Activated naive CD8-positive, alpha-beta T cell treated with anti-CD3 and anti-CD28 coated beads, Interleukin-2, amount 10 ng/mL, durations not matched to agents 7 days and 5 days (primary cell): ENCODE data around the gene KRTAP10-2. TPM values are rescaled to one million over a fixed set of nuclear protein-coding genes. Genes with fewer than 3 reads are reported as not detected.
"Not testable (repeated sequence)": the region's sequence is repeated elsewhere in the genome, so short reads cannot be mapped to it uniquely, and the experiment has no call there.

Source experiments
- ATAC-seq: fragments of 150-1000 bp; cut with Tn5 transposase; one replicate; pipeline ENCODE4 v1.10.0; 2021; ENCODE audit warnings: low read depth, moderate library complexity
- POLR2A ChIA-PET: fragments of 350-600 bp; sonication (Branson Sonifier 250); formaldehyde crosslinking; loops from one replicate; lab custom pipeline; 2021; ENCODE audit warnings: antibody characterized with exemption; lab: Charles Lee
- DNase-seq: peaks from one replicate; pipeline ENCODE4 v3.0.0; 2021
- H3K27ac Mint-ChIP-seq: one replicate; pipeline ENCODE4 v1.8.0; 2022; ENCODE audit warnings: mild to moderate bottlenecking, mixed read lengths
- H3K27me3 Mint-ChIP-seq: one replicate; pipeline ENCODE4 v1.8.0; 2022; ENCODE audit warnings: mild to moderate bottlenecking, moderate library complexity, mixed read lengths
- H3K36me3 Mint-ChIP-seq: one replicate; pipeline ENCODE4 v1.8.0; 2021; ENCODE audit warnings: mild to moderate bottlenecking, mixed read lengths
- H3K4me1 Mint-ChIP-seq: one replicate; pipeline ENCODE4 v1.8.0; 2021; ENCODE audit warnings: mixed read lengths
- H3K4me3 Mint-ChIP-seq: one replicate; pipeline ENCODE4 v1.8.0; 2022; ENCODE audit warnings: mild to moderate bottlenecking, moderate library complexity, mixed read lengths
- H3K9me3 Mint-ChIP-seq: one replicate; pipeline ENCODE4 v1.8.0; 2021; ENCODE audit warnings: mixed read lengths
- total RNA-seq, 2 experiments: library from RNA; stranded (reverse); gene quantifications; one replicate each; pipeline ENCODE4 v1.2.3, GENCODE V29; 2021

KRTAP10-2 gene
- total RNA-seq, 2 experiments from 2014 or later: not detected

DNA sequence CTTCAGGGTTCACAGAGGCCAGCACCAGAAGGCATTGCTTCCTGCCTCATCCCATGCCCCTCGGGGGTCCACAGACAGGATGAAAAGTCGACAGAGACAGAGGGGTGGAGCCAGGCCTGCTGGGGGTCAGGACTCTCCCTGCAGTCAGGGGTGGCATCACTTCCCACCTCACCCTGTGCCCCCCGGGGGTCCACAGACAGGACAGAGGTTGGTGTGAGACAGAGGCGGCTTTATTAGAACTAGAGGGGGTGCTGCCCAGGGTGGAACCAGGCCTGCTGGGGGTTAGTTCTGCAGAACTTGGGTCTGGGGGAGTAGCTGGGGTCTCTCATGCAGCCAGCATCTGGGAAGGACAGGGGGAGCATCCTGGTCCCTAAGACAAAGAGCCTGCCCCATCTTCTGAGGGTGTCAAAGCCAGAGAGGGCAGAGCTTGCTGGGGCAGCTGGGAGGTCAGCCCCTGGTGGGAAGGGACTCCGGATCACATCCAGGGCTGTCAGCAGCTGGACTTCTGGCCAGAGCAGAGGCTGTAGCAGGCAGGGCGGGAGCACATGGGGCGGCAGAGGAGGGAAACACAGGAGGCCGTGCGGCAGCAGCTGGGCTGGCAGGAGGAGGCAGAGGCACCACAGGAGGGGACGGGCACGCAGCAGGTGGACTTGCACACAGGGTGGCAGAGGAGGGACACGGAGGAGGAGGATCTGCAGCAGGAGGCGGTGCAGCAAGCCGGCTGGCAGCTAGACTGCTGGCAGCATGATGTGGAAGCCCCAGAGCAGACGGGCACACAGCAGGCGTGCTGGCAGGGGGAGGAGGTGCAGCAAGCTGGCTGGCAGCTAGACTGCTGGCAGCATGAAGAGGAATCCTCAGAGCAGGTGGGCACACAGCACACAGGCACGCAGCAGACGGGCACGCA lies 39.8 kb upstream of the KRTAP10-2 start:
- H3K36me3 Mint-ChIP-seq, H3K27ac Mint-ChIP-seq, ATAC-seq, DNase-seq, POLR2A ChIA-PET, H3K9me3 Mint-ChIP-seq, H3K4me1 Mint-ChIP-seq, H3K4me3 Mint-ChIP-seq: not testable (repeated sequence)
- peaks cover 13% of the 10 kb centered on the region for H3K27me3 Mint-ChIP-seq

GRCh38 chr21:44590311-44590721 lies 39.0 kb upstream of the KRTAP10-2 start:
- POLR2A ChIA-PET: no interaction called here
- H3K4me1 Mint-ChIP-seq: peaks cover 1% of the 10 kb centered on the region
- no peak for ATAC-seq
- peaks cover 18% of the 10 kb centered on the region for H3K27me3 Mint-ChIP-seq
- no peaks in the 10 kb centered on the region for H3K36me3 Mint-ChIP-seq
- H3K27ac Mint-ChIP-seq: no peak overlapping the region
- H3K9me3 Mint-ChIP-seq: no peaks in the 10 kb centered on the region
- DNase-seq: no peak
- no peak overlapping the region for H3K4me3 Mint-ChIP-seq

DNA sequence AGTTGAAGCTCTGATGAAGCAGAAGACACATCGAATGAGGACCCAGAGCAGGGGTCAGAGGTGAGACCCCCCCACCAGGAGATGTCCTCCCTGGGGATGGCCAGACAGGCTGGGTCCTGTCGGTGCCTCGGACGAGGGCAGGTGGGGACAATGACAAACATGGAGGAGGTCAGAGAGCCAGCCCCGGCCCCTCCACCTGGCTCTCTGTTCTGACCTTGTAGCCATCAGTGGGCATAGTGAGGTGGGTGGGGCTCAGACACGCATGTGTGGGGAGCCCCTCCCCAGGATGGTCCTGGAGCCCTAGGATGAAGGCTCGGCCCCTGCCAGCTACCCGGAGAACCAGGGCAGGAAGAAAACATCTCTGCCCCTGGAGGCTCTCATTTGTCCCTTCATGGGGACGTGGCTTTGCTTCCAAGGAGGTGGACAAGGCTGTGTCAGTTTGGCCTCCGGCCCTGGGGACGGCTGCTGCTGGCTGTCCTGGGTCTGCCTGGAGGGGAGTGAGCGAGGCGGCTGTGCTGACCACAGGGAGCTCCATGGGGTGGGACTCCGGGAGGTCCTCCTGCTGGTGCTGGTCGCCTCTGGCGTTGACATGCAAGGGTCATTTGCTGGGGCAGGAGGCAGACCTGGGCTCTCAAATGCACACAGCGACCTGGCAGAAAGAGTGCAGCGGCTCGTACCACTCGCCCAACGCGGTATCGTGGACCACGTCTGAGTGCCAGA lies 38.4 kb upstream of the KRTAP10-2 start:
- H3K36me3 Mint-ChIP-seq: no peaks in the 10 kb centered on the region
- H3K4me3 Mint-ChIP-seq: no peak overlapping the region
- no peak for DNase-seq
- no peak overlapping the region for H3K27ac Mint-ChIP-seq
- H3K9me3 Mint-ChIP-seq: no peaks in the 10 kb centered on the region
- peaks cover 21% of the 10 kb centered on the region for H3K27me3 Mint-ChIP-seq
- ATAC-seq: no peak
- peaks cover 1% of the 10 kb centered on the region for H3K4me1 Mint-ChIP-seq
- POLR2A ChIA-PET: no interaction called here

DNA sequence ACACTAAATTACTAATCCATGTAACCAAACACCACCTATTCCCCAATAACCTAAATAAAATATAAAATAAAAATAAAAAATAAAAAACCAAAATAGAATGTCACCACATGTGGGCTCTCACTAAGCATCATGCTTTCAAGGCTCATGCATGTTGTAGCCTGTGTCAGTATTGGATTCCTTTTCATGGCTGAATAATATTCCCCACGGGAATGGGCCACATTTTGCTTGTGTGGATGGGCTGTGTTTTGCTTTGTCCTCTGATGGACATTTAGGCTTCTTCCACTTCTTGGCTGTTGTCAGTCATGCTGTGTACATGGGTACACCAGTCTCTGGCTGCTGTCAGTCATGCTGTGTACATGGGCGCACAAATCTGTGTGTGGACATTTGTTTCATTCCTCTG lies 37.8 kb upstream of the KRTAP10-2 start:
- POLR2A ChIA-PET: no interaction called here
- no peak overlapping the region for H3K27ac Mint-ChIP-seq
- H3K9me3 Mint-ChIP-seq: no peaks in the 10 kb centered on the region
- H3K4me1 Mint-ChIP-seq: peaks cover 1% of the 10 kb centered on the region
- H3K27me3 Mint-ChIP-seq: peaks cover 21% of the 10 kb centered on the region
- ATAC-seq: no peak
- no peaks in the 10 kb centered on the region for H3K36me3 Mint-ChIP-seq
- H3K4me3 Mint-ChIP-seq: no peak overlapping the region
- no peak for DNase-seq

DNA sequence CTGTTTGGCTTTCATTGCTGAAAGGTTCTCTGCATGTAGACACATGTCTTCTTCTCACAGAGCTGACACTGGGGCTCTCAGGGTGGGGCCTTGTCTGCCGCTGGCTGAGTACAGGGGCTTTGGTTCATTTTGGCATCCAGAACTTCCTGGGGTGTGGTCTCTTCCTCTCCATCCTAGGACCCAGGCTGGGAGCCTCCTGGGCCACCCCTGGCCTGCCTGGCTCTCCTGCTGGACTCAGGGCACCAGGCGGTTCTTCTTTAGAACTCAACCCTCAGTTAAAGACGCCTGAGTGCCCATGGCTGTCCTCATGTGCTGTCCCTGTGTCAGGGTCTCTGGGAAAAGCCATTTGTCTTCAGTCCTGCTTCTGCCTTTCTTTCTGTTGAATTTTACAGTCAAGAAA lies 34.6 kb upstream of the KRTAP10-2 start:
- no peak for ATAC-seq
- H3K4me1 Mint-ChIP-seq: no peaks in the 10 kb centered on the region
- no peak overlapping the region for H3K4me3 Mint-ChIP-seq
- POLR2A ChIA-PET: no interaction called here
- peaks cover 9% of the 10 kb centered on the region for H3K9me3 Mint-ChIP-seq
- no peak for DNase-seq
- no peak overlapping the region for H3K27ac Mint-ChIP-seq
- peaks cover 25% of the 10 kb centered on the region for H3K27me3 Mint-ChIP-seq
- H3K36me3 Mint-ChIP-seq: peaks cover 2% of the 10 kb centered on the region

DNA sequence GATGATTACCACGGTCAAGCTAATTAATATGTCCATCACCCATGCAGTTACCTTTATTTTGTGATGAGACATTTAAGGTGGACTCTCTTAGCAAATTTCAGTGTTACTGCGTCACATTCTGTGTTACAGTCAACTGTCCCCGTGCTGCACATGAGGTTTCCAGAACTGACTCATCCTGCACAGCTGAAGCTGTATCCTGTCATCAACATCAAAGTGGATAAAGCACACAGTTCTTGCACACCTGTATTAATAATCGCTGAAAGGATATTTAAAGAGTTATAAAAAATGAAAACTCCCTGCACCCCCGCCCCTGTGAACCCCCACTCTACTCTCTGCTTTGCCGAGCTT lies 32.5 kb upstream of the KRTAP10-2 start:
- peaks cover 2% of the 10 kb centered on the region for H3K36me3 Mint-ChIP-seq
- H3K4me3 Mint-ChIP-seq: no peak overlapping the region
- H3K9me3 Mint-ChIP-seq: peaks cover 15% of the 10 kb centered on the region
- H3K27me3 Mint-ChIP-seq: peaks cover 28% of the 10 kb centered on the region
- POLR2A ChIA-PET: no interaction called here
- peak; percentile 45 for ATAC-seq
- no peak overlapping the region for H3K27ac Mint-ChIP-seq
- DNase-seq: no peak
- no peaks in the 10 kb centered on the region for H3K4me1 Mint-ChIP-seq

- DNase-seq (no peak), ATAC-seq (no peak)
- peaks cover 28% of the 10 kb centered on the region for H3K27me3 Mint-ChIP-seq
- no peak overlapping the region for H3K4me3 Mint-ChIP-seq
- peaks cover 16% of the 10 kb centered on the region for H3K9me3 Mint-ChIP-seq
- H3K27ac Mint-ChIP-seq: no peak overlapping the region
- no peaks in the 10 kb centered on the region for H3K4me1 Mint-ChIP-seq
- peaks cover 2% of the 10 kb centered on the region for H3K36me3 Mint-ChIP-seq
- POLR2A ChIA-PET: no interaction called here
Observed at GRCh38 chr21:44583089-44583799, 31.9 kb upstream of the KRTAP10-2 start.

DNA sequence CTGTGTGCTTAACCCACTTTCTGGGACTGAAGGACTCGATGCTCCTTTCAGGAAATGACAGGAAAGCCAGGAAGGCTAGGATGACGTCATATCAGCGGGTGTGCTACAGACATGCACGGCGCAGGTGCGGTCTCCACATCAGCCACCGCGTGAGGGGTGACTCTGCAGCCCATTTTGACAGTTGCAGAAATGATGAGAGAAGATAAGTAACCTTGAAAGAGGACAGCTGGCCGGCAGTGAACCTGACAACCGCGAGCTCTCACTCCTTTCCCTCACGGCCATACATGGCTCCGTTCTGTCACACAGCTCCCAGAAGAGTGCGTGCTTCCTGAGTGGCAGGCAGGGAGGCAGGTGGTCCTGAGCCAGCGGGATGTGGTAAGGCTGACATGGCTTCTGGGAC lies 30.8 kb upstream of the KRTAP10-2 start:
- POLR2A ChIA-PET: no interaction called here
- ATAC-seq (no peak), DNase-seq (no peak)
- no peak overlapping the region for H3K27ac Mint-ChIP-seq
- H3K27me3 Mint-ChIP-seq: peaks cover 19% of the 10 kb centered on the region
- H3K4me3 Mint-ChIP-seq: no peak overlapping the region
- H3K4me1 Mint-ChIP-seq: no peaks in the 10 kb centered on the region
- H3K36me3 Mint-ChIP-seq: peaks cover 2% of the 10 kb centered on the region
- H3K9me3 Mint-ChIP-seq: peaks cover 23% of the 10 kb centered on the region

DNA sequence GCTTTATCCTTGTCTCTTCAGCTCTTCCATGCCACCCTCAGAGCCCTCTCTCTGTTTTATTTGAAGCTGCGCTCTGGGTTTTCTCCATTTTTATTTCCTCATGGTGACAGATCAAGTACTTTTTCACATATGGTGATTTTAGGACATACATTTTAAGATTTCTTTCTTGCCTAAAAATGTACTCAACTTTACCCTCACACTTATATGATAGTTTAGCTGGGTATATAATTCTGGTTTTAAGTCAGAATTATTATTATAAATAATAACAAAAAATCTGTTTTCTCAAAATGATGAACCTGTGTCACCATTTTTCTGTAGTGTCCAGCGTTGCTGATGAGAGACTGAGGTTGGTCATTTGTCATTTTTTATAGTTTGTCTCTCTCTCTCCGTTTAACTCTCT lies 29.9 kb upstream of the KRTAP10-2 start:
- POLR2A ChIA-PET: no interaction called here

GRCh38 chr21:44580231-44580821 lies 29.0 kb upstream of the KRTAP10-2 start, which contains the start of gene KRTAP10-5:
TSS of gene KRTAP10-5 (minus strand) at chr21:44580604. CDS start at chr21:44580578, 26 bp downstream.
- H3K27ac Mint-ChIP-seq, H3K4me1 Mint-ChIP-seq, POLR2A ChIA-PET, H3K36me3 Mint-ChIP-seq, DNase-seq, H3K4me3 Mint-ChIP-seq, ATAC-seq: not testable (repeated sequence)
- Mint-ChIP-seq H3K9me3 (peaks cover 31% of the 10 kb centered on the region), H3K27me3 (peaks cover 11% of the 10 kb centered on the region)

More for the DNA sequence above, 29.9 kb upstream of the KRTAP10-2 start:
- Mint-ChIP-seq H3K27me3 (peaks cover 15% of the 10 kb centered on the region), H3K27ac (no peak overlapping the region), H3K36me3 (peaks cover 2% of the 10 kb centered on the region), H3K4me3 (no peak overlapping the region), H3K9me3 (peaks cover 26% of the 10 kb centered on the region), H3K4me1 (no peaks in the 10 kb centered on the region)
- ATAC-seq: no peak
- DNase-seq: no peak

GRCh38 chr21:44579833-44580144 lies 28.5 kb upstream of the KRTAP10-2 start:
- Mint-ChIP-seq H3K9me3 (peaks cover 31% of the 10 kb centered on the region), H3K4me1 (no peaks in the 10 kb centered on the region), H3K27me3 (peaks cover 7% of the 10 kb centered on the region), H3K27ac (no peak overlapping the region), H3K4me3 (no peak overlapping the region), H3K36me3 (peaks cover 2% of the 10 kb centered on the region)
- DNase-seq (no peak), ATAC-seq (no peak)
- POLR2A ChIA-PET: no interaction called here

DNA sequence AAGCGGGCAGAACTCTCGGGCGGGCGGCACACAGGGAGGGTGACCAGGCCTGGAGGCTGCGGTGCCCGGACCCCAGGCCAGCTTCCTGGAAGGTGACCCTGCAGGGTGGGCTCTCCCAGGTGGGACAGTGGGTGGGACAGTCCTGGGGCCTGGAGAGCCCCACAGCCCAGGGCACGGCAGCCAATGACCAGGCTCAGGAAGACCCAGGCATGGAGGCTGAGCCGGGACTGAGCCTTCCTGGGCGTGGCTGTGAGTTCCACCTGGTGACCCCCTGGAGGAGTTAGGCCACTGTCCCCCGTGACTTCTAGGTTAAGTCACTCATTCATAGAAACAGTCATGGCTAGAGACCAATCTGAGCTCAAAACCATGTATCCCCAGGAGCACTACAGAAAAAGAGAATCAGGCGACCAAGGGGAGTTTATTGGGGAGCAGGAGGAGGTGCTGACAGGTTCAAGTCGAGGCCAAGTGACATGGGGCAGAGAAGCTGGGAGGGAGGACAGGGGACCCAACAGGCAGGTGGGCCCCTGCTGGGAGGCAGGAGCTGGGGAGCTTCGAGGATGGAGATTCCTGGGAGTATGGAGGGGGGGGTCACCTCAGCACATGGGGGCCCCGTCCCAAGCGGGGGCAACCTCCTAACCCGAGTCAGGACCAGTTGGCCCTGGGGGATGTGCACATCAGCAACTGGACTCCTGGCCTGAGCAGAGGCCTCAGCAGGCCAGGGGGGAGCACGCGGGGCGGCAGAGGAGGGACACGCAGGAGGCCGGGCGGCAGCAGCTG lies 27.9 kb upstream of the KRTAP10-2 start:
- H3K36me3 Mint-ChIP-seq: peaks cover 2% of the 10 kb centered on the region
- ATAC-seq: no peak
- POLR2A ChIA-PET: no interaction called here
- DNase-seq: no peak
- H3K4me1 Mint-ChIP-seq: no peaks in the 10 kb centered on the region
- no peak overlapping the region for H3K27ac Mint-ChIP-seq
- H3K4me3 Mint-ChIP-seq: no peak overlapping the region
- peaks cover 31% of the 10 kb centered on the region for H3K9me3 Mint-ChIP-seq
- peaks cover 7% of the 10 kb centered on the region for H3K27me3 Mint-ChIP-seq
